ENCODE results near the gene HEATR5A.

HEATR5A gene

DNA sequence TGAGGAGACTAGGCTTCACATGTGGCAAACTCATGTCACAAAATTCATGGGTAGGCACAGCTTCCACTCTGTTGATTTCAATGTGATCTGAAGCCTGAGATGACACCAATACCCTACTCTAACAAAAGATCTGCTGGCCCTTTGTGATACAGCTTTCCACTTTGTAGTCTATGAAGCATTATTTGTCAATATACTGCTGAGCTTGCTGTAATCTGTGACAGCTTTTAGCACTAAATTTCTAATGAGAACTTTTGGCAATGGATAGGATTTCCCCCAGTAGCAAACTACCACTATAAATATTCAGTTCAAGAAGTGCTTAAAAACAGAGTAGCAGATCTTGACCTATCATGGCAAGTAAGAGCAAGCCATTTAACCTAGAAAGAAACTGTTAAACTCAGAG lies 5.6 kb upstream of the HEATR5A start:
- Histone ChIP-seq H3K4me1 (no peaks in the 10 kb centered on the region), H3K4me3 (ENCODE audit: low read depth, low read length) (no peak overlapping the region), H2AFZ (no peak overlapping the region), H3K36me3 (ENCODE audit: control insufficient read depth, insufficient read depth, low read length) (no peaks in the 10 kb centered on the region), H3K4me2 (ENCODE audit: low read length) (no peak overlapping the region), H3K9ac (no peak overlapping the region), H3K79me2 (no peaks in the 10 kb centered on the region), H3K9me3 (ENCODE audit: control insufficient read depth, low read length) (no peaks in the 10 kb centered on the region), H3K27me3 (ENCODE audit: control insufficient read depth, insufficient read depth, low read length) (no peaks in the 10 kb centered on the region), H3K27ac (no peak overlapping the region)
- TF ChIP-seq, protein P1, sequence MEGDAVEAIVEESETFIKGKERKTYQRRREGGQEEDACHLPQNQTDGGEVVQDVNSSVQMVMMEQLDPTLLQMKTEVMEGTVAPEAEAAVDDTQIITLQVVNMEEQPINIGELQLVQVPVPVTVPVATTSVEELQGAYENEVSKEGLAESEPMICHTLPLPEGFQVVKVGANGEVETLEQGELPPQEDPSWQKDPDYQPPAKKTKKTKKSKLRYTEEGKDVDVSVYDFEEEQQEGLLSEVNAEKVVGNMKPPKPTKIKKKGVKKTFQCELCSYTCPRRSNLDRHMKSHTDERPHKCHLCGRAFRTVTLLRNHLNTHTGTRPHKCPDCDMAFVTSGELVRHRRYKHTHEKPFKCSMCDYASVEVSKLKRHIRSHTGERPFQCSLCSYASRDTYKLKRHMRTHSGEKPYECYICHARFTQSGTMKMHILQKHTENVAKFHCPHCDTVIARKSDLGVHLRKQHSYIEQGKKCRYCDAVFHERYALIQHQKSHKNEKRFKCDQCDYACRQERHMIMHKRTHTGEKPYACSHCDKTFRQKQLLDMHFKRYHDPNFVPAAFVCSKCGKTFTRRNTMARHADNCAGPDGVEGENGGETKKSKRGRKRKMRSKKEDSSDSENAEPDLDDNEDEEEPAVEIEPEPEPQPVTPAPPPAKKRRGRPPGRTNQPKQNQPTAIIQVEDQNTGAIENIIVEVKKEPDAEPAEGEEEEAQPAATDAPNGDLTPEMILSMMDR (IDR thresholded peaks at IDR 0.05) = no peak

DNA sequence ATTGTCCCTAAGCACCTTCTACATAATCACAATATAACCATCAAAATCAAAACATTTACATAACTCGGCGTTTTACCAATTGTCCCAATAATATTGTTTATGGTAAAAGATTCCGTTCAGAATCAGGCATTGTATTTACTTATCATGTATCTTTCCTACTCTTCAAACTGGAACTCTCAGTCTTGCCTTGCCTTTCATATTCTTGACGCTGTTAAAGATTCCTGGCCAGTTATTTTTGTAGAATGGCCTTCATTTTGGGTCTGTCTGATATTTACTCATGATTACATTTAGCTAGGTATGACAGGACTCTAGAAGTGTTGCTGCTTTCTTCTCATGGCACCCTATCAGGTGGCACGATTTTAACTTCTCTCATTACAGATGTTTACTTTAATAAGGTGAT lies 850 bp upstream of the HEATR5A start:
- no peaks in the 10 kb centered on the region for H3K9me3 ChIP-seq (ENCODE audit: control insufficient read depth, low read length)
- peaks cover 3% of the 10 kb centered on the region for H3K4me1 ChIP-seq
- H3K27ac ChIP-seq = no peak overlapping the region
- H3K4me3 ChIP-seq (ENCODE audit: low read depth, low read length) = peak overlapping the region; percentile 94
- H3K27me3 ChIP-seq (ENCODE audit: control insufficient read depth, insufficient read depth, low read length) = no peaks in the 10 kb centered on the region
- peaks cover 11% of the 10 kb centered on the region for H3K79me2 ChIP-seq
- peak overlapping the region; percentile 90 for H2AFZ ChIP-seq
- TF ChIP-seq, protein P1 (IDR thresholded peaks at IDR 0.05) = no peak
- H3K4me2 ChIP-seq (ENCODE audit: low read length) = peak overlapping the region; percentile 35
- no peak overlapping the region for H3K9ac ChIP-seq
- no peaks in the 10 kb centered on the region for H3K36me3 ChIP-seq (ENCODE audit: control insufficient read depth, insufficient read depth, low read length)

DNA sequence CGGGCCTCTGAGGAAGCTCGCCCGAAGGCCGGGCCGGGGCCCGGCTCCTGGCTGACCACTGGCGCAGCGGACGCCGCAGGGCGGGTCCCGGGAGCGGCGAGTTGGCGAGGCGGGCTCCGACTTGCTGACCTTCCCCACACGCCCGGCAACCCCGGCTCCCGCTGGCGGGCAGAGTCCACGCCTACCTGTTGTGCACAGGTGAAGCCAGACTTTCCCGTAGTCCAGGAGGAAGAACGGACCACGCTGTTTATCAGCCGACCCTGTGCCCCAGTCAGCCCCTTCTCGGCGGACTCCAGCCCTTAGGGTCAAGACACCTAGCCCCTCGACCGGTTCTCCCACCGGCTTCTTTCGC lies 407 bp downstream of the HEATR5A start:
- Histone ChIP-seq H2AFZ (peak overlapping the region; percentile 90), H3K4me2 (ENCODE audit: low read length) (peak overlapping the region; percentile 64), H3K4me3 (ENCODE audit: low read depth, low read length) (peak overlapping the region; percentile 94), H3K4me1 (peaks cover 3% of the 10 kb centered on the region), H3K36me3 (ENCODE audit: control insufficient read depth, insufficient read depth, low read length) (no peaks in the 10 kb centered on the region), H3K27ac (peak overlapping the region; percentile 61), H3K9ac (no peak overlapping the region), H3K27me3 (ENCODE audit: control insufficient read depth, insufficient read depth, low read length) (no peaks in the 10 kb centered on the region), H3K79me2 (peaks cover 20% of the 10 kb centered on the region), H3K9me3 (ENCODE audit: control insufficient read depth, low read length) (no peaks in the 10 kb centered on the region)
- TF ChIP-seq, protein P1 (IDR thresholded peaks at IDR 0.05) = no peak

DNA sequence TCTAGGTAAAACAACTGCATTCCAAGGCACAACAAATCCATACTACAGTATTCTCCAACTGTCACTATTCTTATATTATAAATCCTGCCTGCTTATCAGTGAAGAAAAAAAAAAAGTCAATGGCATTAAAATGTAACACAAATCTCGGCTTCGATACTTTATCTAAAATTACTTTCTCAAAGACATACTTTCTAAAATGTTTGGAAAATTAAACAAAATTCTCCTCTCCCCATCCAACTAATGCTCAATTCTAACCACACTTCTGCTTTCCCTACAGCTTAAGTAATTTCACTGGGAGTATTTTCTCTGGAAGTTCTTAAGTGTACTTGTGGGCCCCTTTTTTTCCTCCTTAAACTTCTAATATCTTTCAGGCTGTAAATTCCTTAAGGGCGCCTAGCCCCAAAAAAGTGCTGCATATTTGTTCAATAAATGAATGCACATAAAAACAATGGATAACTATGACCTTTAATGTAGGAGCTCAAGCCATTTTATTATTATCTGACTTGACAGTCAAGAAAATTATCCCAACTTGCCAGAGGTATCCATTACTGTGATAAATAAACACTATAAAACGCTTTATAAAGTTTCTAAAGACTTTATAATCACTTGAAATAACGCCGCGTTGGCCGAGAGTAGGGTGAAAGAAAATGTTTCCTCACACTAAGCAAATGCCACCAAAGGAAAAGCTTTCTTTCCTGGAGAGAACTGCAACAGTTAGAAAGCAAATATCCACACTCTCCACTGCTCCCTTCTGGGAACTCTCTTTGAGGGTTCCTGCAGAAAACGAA lies 977 bp downstream of the HEATR5A start:
- H3K27ac ChIP-seq = peak overlapping the region; percentile 61
- H3K27me3 ChIP-seq (ENCODE audit: control insufficient read depth, insufficient read depth, low read length) = no peaks in the 10 kb centered on the region
- H3K9me3 ChIP-seq (ENCODE audit: control insufficient read depth, low read length) = no peaks in the 10 kb centered on the region
- H3K4me2 ChIP-seq (ENCODE audit: low read length) = peak overlapping the region; percentile 64
- no peaks in the 10 kb centered on the region for H3K36me3 ChIP-seq (ENCODE audit: control insufficient read depth, insufficient read depth, low read length)
- H3K9ac ChIP-seq = no peak overlapping the region
- H2AFZ ChIP-seq = peak overlapping the region; percentile 90
- TF ChIP-seq, protein P1 (IDR thresholded peaks at IDR 0.05) = no peak
- H3K79me2 ChIP-seq = peaks cover 24% of the 10 kb centered on the region
- peak overlapping the region; percentile 94 for H3K4me3 ChIP-seq (ENCODE audit: low read depth, low read length)
- H3K4me1 ChIP-seq = peaks cover 3% of the 10 kb centered on the region

DNA sequence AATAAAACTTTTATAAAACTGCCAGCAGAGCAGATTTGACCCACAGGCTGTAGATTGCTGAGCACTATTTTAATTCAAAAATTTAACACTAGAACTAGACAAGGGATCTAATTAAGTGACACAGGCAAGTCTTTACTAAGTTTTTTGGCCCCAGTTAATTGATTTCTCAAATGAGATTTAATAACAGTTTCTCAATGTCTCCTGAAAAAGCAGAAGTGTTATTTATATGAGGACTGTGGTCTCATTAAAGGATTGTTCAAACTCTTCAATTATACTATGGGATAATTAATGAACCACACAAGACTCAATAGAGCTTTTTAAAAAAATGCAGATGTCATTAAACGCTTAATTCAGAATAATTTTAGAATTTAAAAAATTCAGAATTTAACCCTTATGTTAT lies 1.9 kb downstream of the HEATR5A start:
- H3K4me3 ChIP-seq (ENCODE audit: low read depth, low read length) = peak overlapping the region; percentile 4
- no peaks in the 10 kb centered on the region for H3K36me3 ChIP-seq (ENCODE audit: control insufficient read depth, insufficient read depth, low read length)
- H3K79me2 ChIP-seq = peaks cover 28% of the 10 kb centered on the region
- no peaks in the 10 kb centered on the region for H3K9me3 ChIP-seq (ENCODE audit: control insufficient read depth, low read length)
- TF ChIP-seq, protein P1 (IDR thresholded peaks at IDR 0.05) = no peak
- no peak overlapping the region for H3K4me2 ChIP-seq (ENCODE audit: low read length)
- H2AFZ ChIP-seq = no peak overlapping the region
- no peaks in the 10 kb centered on the region for H3K27me3 ChIP-seq (ENCODE audit: control insufficient read depth, insufficient read depth, low read length)
- no peak overlapping the region for H3K9ac ChIP-seq
- peak overlapping the region; percentile 11 for H3K27ac ChIP-seq
- H3K4me1 ChIP-seq = peaks cover 3% of the 10 kb centered on the region

Data from parathyroid adenoma (tissue), 2 donors.